GM06990 (cell line): ENCODE results near the gene MAP3K7.

Experiments
- DNase-seq: peaks from one replicate; pipeline ENCODE4 v3.0.0-alpha.2; 2011; ENCODE audit not compliant: insufficient read length; ENCODE audit errors: extremely low read depth
- H3K27me3 ChIP-seq: replicated peaks from 2 replicates; pipeline ENCODE4 v1.6.0; 2011; ENCODE audit warnings: low read length; ENCODE audit not compliant: control insufficient read depth, insufficient read depth
- H3K36me3 ChIP-seq: 2 replicates; pipeline ENCODE4 v1.5.1; 2011; ENCODE audit warnings: low read length; ENCODE audit not compliant: control insufficient read depth, insufficient read depth
- H3K4me3 ChIP-seq: replicated peaks from 2 replicates; pipeline ENCODE4 v1.5.1; 2011; ENCODE audit warnings: low read depth, mild to moderate bottlenecking, control low read depth, low read length
- TF ChIP-seq, protein P1 (sequence below): IDR thresholded peaks from 2 replicates; pipeline ENCODE4 v1.5.1; 2011; ENCODE audit warnings: low read length, control low read depth, mild to moderate bottlenecking, inconsistent platforms; ENCODE audit not compliant: insufficient read depth, poor library complexity, severe bottlenecking

MAP3K7 gene

DNA sequence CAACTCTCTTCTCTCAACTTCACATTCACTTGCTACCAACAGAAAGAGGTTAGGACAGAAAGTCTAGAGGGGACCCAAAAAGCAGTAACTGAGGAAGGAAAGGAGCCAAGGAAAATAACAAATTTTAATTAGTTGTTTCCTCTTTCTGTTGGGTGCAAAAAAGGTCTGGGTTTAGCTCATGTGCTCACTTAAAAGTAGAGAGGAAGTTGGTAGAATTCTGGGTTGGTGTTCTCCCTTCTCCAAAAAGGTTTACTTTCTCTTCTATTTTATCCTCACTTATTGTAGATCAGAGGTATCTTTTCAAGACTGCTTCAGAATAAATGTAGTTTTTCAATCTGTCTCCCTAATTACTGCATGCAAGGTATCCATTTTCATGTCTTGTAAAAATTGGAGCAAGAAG is 42.8 kb downstream of the MAP3K7 start:
- no peak for DNase-seq
- TF ChIP-seq, protein P1, sequence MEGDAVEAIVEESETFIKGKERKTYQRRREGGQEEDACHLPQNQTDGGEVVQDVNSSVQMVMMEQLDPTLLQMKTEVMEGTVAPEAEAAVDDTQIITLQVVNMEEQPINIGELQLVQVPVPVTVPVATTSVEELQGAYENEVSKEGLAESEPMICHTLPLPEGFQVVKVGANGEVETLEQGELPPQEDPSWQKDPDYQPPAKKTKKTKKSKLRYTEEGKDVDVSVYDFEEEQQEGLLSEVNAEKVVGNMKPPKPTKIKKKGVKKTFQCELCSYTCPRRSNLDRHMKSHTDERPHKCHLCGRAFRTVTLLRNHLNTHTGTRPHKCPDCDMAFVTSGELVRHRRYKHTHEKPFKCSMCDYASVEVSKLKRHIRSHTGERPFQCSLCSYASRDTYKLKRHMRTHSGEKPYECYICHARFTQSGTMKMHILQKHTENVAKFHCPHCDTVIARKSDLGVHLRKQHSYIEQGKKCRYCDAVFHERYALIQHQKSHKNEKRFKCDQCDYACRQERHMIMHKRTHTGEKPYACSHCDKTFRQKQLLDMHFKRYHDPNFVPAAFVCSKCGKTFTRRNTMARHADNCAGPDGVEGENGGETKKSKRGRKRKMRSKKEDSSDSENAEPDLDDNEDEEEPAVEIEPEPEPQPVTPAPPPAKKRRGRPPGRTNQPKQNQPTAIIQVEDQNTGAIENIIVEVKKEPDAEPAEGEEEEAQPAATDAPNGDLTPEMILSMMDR: no peak
- Histone ChIP-seq H3K4me3 (no peak overlapping the region), H3K36me3 (peaks cover 6% of the 10 kb centered on the region), H3K27me3 (no peaks in the 10 kb centered on the region)

DNA sequence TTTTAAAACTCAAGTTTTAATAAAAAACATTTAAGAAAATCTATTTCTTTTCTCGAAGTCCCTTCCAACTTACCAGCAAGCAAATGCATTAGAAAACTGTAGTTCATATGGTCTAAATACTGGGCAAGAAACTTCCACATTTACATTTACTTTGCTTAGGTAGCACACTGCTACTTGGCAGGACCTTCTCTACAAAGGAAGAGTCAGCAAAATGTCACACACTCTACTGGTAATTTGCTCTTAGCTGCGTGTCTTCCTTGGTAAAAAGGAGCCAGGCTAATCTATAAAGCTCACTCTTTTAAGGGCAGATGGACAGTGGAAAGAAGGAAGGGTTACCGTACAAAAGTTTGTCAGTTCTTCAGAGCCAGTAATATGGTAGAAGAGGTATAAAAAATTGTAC is 45.7 kb downstream of the MAP3K7 start:
- Histone ChIP-seq H3K36me3 (peaks cover 6% of the 10 kb centered on the region), H3K27me3 (no peaks in the 10 kb centered on the region), H3K4me3 (no peak overlapping the region)
- DNase-seq: no peak
- TF ChIP-seq, protein P1: no peak

DNA sequence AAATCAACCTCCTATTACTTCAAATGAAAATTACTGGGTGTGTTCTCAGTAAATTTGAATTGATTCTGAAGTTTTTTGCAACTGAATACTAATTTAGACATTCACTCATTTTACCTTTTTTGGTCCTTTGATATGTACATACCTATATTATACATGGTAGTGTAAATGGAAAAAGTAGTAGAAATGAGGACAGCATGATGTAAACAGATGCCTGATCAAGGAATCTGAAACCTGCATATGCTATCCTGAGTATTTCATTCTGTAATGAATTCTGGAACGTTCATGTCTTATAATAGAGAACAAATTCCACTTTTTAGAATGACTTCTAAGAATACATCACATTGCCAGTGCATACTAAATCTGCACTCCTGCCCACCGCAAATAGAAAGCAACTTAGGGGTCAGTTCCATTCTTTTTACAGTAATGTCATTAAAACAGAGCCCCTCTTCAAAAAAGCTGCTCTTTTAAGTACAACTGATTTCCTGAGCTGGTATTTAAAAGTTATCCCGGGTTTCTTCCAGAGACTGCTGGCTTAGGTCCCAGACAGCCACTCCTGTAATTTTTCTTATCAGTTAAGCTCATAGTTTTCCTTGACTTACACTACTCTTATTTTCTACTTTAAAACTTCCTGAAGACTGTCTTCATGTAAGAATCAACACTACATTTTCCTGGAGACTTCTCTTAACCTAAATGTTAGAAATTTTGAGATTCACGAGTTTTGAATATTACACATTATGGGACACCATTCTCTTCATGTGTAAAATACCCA is 48.4 kb downstream of the MAP3K7 start:
- DNase-seq: no peak
- H3K27me3 ChIP-seq: no peaks in the 10 kb centered on the region
- peaks cover under 1% of the 10 kb centered on the region for H3K36me3 ChIP-seq
- TF ChIP-seq, protein P1: no peak
- H3K4me3 ChIP-seq: no peak overlapping the region

DNA sequence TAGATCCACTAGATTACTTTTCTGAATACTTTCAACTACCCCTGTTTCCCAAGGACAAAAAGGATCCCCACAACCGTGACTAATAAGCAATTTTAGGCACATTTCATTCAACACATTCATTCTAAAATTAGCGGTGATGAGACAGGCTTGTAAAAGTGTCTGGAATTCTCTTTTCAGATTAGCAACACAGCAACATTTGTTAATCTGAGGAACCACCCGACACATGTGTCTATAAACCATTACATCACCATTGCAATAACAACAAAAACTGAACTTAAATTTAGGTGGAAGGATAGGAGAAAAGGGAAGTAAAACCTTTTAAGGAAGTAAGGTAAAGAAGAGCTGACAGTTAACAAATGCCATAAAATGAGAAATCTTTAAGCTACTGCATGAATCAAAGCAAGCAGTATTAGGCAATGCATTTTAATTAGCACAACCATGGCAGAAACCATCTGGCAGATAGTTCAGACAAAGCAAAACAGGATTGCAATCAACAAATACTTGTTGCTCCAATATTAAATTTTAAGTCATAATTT is 49.1 kb downstream of the MAP3K7 start:
- Histone ChIP-seq H3K4me3 (no peak overlapping the region), H3K36me3 (peaks cover 3% of the 10 kb centered on the region), H3K27me3 (no peaks in the 10 kb centered on the region)
- peak; percentile 8 for DNase-seq
- TF ChIP-seq, protein P1: no peak

DNA sequence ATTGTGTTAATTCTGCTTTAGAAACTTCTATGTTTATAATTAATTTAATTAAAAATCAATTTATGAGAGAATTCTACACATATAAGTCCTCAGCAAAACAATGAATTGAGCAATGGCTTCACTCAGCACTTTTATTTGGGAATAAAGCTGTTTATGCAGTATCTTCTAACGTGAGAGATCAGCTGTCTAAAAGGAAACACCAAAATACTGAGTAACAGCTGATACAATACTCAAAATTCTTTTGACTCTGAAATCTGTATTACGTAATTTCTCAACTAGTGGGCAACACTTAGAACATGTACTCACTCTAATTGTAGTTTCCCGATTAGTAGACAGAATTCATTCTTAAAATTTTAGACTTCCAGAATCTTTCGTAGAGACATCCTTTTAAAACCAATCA is 49.8 kb downstream of the MAP3K7 start:
- Histone ChIP-seq H3K36me3 (peaks cover 3% of the 10 kb centered on the region), H3K4me3 (no peak overlapping the region), H3K27me3 (no peaks in the 10 kb centered on the region)
- DNase-seq: no peak
- TF ChIP-seq, protein P1: no peak

DNA sequence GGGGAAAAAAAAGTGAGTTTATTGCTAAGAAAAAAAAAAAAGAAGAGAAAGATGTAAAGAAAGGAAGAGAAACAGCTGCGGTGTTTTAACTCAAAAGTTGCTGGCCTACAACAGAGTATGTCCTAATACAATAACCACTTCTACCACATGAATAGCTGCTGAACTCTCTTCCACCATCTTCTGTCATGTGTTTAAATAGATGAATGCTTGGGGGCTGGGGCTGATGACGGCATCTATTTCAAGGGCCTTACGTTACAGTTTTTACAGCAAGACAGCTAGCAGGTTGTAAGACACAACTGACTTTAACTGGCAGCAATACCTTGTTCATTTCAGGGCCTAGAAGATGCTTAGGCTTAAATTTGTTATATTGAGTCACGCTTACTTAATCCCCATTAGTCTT is 50.4 kb downstream of the MAP3K7 start:
- H3K36me3 ChIP-seq: peaks cover 3% of the 10 kb centered on the region
- no peak overlapping the region for H3K4me3 ChIP-seq
- DNase-seq: no peak
- TF ChIP-seq, protein P1: no peak
- no peaks in the 10 kb centered on the region for H3K27me3 ChIP-seq
